OCI-LY1 (cell line): ENCODE measurements around the gene TAS2R7.
"Not testable (repeated sequence)": the region's sequence is repeated elsewhere in the genome, so short reads cannot be mapped to it uniquely, and the experiment has no call there.

Experiments used
- H2AFZ ChIP-seq: fragments of 200-600 bp; sonication (generic), shearing (Covaris generic); 2 replicates; pipeline ENCODE4 v1.6.0; 2014; ENCODE audit warnings: antibody characterized with exemption, mild to moderate bottlenecking, low read length
- H3F3A ChIP-seq: fragments of 200-600 bp; sonication (generic), shearing (Covaris generic); 2 replicates; pipeline ENCODE4 v1.6.0; 2014; ENCODE audit warnings: mild to moderate bottlenecking, antibody characterized with exemption, low read length, moderate library complexity; ENCODE audit not compliant: insufficient read depth
- H3K27ac ChIP-seq: fragments of 200-600 bp; sonication (generic); 2 replicates; pipeline ENCODE4 v1.5.1; 2014; ENCODE audit warnings: low read length, mixed run types, mild to moderate bottlenecking, low read depth; ENCODE audit not compliant: poor library complexity, severe bottlenecking
- H3K27me3 ChIP-seq: fragments of 200-600 bp; sonication (generic); 2 replicates; pipeline ENCODE4 v1.6.0; 2014; ENCODE audit warnings: antibody characterized with exemption, mild to moderate bottlenecking, low read length, moderate library complexity; ENCODE audit not compliant: insufficient read depth
- H3K36me3 ChIP-seq: fragments of 200-600 bp; sonication (generic); 2 replicates; pipeline ENCODE4 v1.6.1; 2014; ENCODE audit warnings: mild to moderate bottlenecking, antibody characterized with exemption, low read length, moderate library complexity, mixed read lengths; ENCODE audit not compliant: insufficient read depth
- H3K4me1 ChIP-seq: fragments of 200-600 bp; sonication (generic); 2 replicates; pipeline ENCODE4 v1.5.1; 2014; ENCODE audit warnings: mild to moderate bottlenecking, low read length, moderate library complexity; ENCODE audit not compliant: insufficient read depth, severe bottlenecking
- H3K4me2 ChIP-seq: fragments of 200-600 bp; sonication (generic), shearing (Covaris generic); 2 replicates; pipeline ENCODE4 v1.6.1; 2014; ENCODE audit warnings: low read length
- H3K4me3 ChIP-seq: fragments of 200-600 bp; sonication (generic); 2 replicates; pipeline ENCODE4 v1.5.1; 2014; ENCODE audit warnings: low read length, low read depth, mild to moderate bottlenecking, mixed read lengths; ENCODE audit not compliant: poor library complexity, severe bottlenecking
- H3K79me2 ChIP-seq: fragments of 200-600 bp; shearing (Covaris generic); 2 replicates; pipeline ENCODE4 v1.6.1; 2016; ENCODE audit warnings: mixed run types, low read length, mixed read lengths; ENCODE audit not compliant: insufficient read depth
- H3K9ac ChIP-seq: fragments of 200-600 bp; sonication (generic), shearing (Covaris generic); 2 replicates; pipeline ENCODE4 v1.6.1; 2014; ENCODE audit warnings: mild to moderate bottlenecking, low read length, mixed read lengths
- H3K9me2 ChIP-seq: fragments of 200-600 bp; sonication (generic), shearing (Covaris generic); 2 replicates; pipeline ENCODE4 v1.6.1; 2014; ENCODE audit warnings: low read depth, mild to moderate bottlenecking, low read length, mixed read lengths
- H3K9me3 ChIP-seq: fragments of 200-600 bp; shearing (Covaris generic); 2 replicates; pipeline ENCODE4 v1.6.1; 2014; ENCODE audit warnings: low read length, mixed read lengths
- H4K20me1 ChIP-seq: fragments of 200-600 bp; sonication (generic), shearing (Covaris generic); 2 replicates; pipeline ENCODE4 v1.6.0; 2016; ENCODE audit warnings: mild to moderate bottlenecking, low read length; ENCODE audit not compliant: insufficient read depth
- CTCF ChIP-seq: fragments of 200-600 bp; sonication (generic), shearing (Covaris generic); IDR thresholded peaks from 2 replicates; pipeline ENCODE4 v1.5.1; 2017; ENCODE audit warnings: mild to moderate bottlenecking, antibody characterized with exemption, low read length, moderate library complexity, mixed read lengths
- EZH2 ChIP-seq: fragments of 200-600 bp; sonication (generic), shearing (Covaris generic); IDR thresholded peaks from 2 replicates; pipeline ENCODE4 v1.8.0; 2017; ENCODE audit warnings: borderline replicate concordance, mixed run types, mild to moderate bottlenecking, antibody characterized with exemption, low read length, moderate library complexity, mixed read lengths

TAS2R7 gene

DNA sequence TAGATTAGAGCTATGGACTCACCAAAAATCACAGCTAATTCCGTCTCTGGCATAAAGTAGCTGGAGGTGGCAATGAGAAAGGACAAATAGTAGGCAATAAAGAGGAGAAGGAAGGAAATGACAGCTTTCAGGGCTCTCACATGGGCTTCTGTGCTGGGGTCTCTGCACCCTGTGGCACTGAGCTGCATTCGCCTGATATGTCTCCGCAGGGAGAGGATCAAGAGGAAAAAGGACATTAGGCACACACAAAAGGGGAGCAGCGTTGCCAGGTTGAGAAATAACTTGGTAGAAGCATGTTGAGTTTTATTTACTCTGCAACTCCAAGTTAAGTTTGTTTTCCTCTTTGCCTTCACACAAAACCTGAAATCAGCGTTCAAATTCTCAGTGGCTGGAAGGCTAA, 686 bp downstream of the TAS2R7 start:
- H3K4me3 ChIP-seq: no peak overlapping the region
- no peaks in the 10 kb centered on the region; the same call in 1 of the 2 replicates for H3K9me2 ChIP-seq
- H3K4me1 ChIP-seq: no peaks in the 10 kb centered on the region
- TF ChIP-seq CTCF: no peak
- no peak for TF ChIP-seq EZH2
- no peaks in the 10 kb centered on the region for H3K79me2 ChIP-seq
- H3K27me3 ChIP-seq: 0 out of 2 replicates have a peak, but pooled peaks cover 5% of the 10 kb centered on the region
- no peaks in the 10 kb centered on the region for H3F3A ChIP-seq
- H4K20me1 ChIP-seq: no peaks in the 10 kb centered on the region
- no peaks in the 10 kb centered on the region for H3K9me3 ChIP-seq
- no peak overlapping the region for H2AFZ ChIP-seq
- no peak overlapping the region for H3K27ac ChIP-seq
- H3K4me2 ChIP-seq: no peak overlapping the region
- no peaks in the 10 kb centered on the region for H3K36me3 ChIP-seq
- no peak overlapping the region for H3K9ac ChIP-seq

DNA sequence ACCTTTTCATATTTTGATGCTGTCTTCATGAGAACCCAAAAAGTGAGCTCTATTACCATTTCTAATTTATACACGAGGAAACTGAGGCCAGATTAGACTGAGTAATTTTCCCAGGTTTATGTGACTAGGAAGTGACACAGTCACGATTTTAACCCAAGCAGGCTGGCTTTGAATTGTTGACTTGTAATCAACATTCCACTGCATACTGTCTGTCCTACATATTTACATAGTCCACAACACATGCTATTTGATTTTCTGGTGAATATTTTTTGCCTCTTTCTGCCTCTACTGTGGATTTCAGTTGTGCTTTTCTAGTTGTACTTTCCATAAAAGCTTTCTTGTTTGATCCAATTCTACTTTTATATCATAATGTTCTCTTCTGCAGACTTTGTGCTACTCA, 8.2 kb downstream of the TAS2R7 start:
- Histone ChIP-seq H3K27me3 (no peaks in the 10 kb centered on the region), H3K79me2 (no peaks in the 10 kb centered on the region), H3K4me3 (no peak overlapping the region), H3K4me1 (no peaks in the 10 kb centered on the region), H3K9ac (no peak overlapping the region), H3K9me2 (no peaks in the 10 kb centered on the region), H4K20me1 (no peaks in the 10 kb centered on the region), H3K36me3 (no peaks in the 10 kb centered on the region), H3K9me3 (no peaks in the 10 kb centered on the region), H3K27ac (no peak overlapping the region), H2AFZ (no peak overlapping the region), H3F3A (no peaks in the 10 kb centered on the region), H3K4me2 (no peak overlapping the region)
- TF ChIP-seq EZH2 (no peak), CTCF (no peak)

DNA sequence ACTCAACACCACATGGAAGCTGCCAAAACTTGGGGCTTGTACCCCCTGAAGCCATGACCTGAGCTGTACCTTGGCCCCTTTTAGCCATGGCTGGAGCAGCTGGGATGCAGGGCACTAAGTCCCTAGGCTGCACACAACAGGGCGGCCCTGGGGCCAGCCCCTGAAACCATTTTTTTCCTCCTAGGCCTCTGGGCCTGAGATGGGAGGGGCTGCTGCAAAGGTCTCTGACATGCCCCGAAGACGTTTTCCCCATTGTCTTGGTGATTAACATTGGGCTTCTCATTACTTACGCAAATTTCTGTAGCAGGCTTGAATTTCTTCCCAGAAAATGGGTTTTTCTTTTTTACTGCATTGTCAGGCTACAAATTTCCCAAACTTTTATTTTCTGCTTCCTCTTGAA, 10.7 kb downstream of the TAS2R7 start:
- not testable (repeated sequence) for H3K4me2 ChIP-seq, H3K9ac ChIP-seq, H3K79me2 ChIP-seq, H4K20me1 ChIP-seq, H3K27ac ChIP-seq, H2AFZ ChIP-seq, H3K9me2 ChIP-seq, H3K4me1 ChIP-seq, H3F3A ChIP-seq, H3K27me3 ChIP-seq, H3K36me3 ChIP-seq, H3K4me3 ChIP-seq, H3K9me3 ChIP-seq

GRCh38 chr12:10783252-10783651, 19.2 kb downstream of the TAS2R7 start:
- no peaks in the 10 kb centered on the region for H4K20me1 ChIP-seq
- no peak overlapping the region for H3K4me2 ChIP-seq
- no peaks in the 10 kb centered on the region for H3K79me2 ChIP-seq
- H3K36me3 ChIP-seq: no peaks in the 10 kb centered on the region
- TF ChIP-seq EZH2 (no peak), CTCF (no peak)
- peaks cover 3% of the 10 kb centered on the region; the same call in 1 of the 2 replicates for H3F3A ChIP-seq
- no peak overlapping the region for H3K9ac ChIP-seq
- H3K27me3 ChIP-seq: no peaks in the 10 kb centered on the region
- no peaks in the 10 kb centered on the region for H3K4me1 ChIP-seq
- H3K4me3 ChIP-seq: no peak overlapping the region
- H2AFZ ChIP-seq: no peak overlapping the region
- no peaks in the 10 kb centered on the region for H3K9me2 ChIP-seq
- no peaks in the 10 kb centered on the region for H3K9me3 ChIP-seq
- no peak overlapping the region for H3K27ac ChIP-seq
